ENCODE measurements around the gene CCNB3.

DNA sequence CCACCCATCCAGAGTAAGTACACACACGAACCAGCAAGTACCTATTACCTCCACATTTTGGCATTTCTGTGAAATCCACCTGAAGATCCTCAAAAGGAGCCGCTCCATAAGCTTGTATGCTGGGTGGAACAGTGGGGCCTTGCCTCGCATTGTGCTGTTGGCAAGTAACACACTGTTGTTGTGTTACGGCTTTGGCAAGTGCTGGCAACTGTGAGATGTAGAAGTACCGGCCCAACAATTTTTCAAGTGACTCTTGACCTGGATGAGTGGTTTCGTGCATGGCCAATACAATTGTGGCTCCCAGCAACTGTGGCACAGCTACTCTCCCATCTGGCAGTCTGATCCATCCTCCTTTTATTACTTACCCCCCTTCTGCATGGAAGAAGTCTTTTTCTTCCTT lies 128.7 kb downstream of the CCNB3 start:
- TF ChIP-seq POLR2A (IDR thresholded peaks at IDR 0.05; ENCODE audit: low read length) = no peak
- TF ChIP-seq MYC (IDR thresholded peaks at IDR 0.05; ENCODE audit: borderline replicate concordance, low read length) = no peak
- TF ChIP-seq, protein P1, sequence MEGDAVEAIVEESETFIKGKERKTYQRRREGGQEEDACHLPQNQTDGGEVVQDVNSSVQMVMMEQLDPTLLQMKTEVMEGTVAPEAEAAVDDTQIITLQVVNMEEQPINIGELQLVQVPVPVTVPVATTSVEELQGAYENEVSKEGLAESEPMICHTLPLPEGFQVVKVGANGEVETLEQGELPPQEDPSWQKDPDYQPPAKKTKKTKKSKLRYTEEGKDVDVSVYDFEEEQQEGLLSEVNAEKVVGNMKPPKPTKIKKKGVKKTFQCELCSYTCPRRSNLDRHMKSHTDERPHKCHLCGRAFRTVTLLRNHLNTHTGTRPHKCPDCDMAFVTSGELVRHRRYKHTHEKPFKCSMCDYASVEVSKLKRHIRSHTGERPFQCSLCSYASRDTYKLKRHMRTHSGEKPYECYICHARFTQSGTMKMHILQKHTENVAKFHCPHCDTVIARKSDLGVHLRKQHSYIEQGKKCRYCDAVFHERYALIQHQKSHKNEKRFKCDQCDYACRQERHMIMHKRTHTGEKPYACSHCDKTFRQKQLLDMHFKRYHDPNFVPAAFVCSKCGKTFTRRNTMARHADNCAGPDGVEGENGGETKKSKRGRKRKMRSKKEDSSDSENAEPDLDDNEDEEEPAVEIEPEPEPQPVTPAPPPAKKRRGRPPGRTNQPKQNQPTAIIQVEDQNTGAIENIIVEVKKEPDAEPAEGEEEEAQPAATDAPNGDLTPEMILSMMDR (IDR thresholded peaks at IDR 0.05) = no peak
- no peak for TF ChIP-seq HOXA7 (CRISPR knock-in tag; IDR thresholded peaks at IDR 0.05)
- TF ChIP-seq MAFK (IDR thresholded peaks at IDR 0.05; ENCODE audit: partially characterized antibody) = no peak
- no peak for TF ChIP-seq EP300 (IDR thresholded peaks at IDR 0.05)
- TF ChIP-seq, protein P2, sequence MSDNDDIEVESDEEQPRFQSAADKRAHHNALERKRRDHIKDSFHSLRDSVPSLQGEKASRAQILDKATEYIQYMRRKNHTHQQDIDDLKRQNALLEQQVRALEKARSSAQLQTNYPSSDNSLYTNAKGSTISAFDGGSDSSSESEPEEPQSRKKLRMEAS (IDR thresholded peaks at IDR 0.05) = no peak
- TF ChIP-seq, protein P3, sequence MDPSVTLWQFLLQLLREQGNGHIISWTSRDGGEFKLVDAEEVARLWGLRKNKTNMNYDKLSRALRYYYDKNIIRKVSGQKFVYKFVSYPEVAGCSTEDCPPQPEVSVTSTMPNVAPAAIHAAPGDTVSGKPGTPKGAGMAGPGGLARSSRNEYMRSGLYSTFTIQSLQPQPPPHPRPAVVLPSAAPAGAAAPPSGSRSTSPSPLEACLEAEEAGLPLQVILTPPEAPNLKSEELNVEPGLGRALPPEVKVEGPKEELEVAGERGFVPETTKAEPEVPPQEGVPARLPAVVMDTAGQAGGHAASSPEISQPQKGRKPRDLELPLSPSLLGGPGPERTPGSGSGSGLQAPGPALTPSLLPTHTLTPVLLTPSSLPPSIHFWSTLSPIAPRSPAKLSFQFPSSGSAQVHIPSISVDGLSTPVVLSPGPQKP (IDR thresholded peaks at IDR 0.05; ENCODE audit: low read depth, low read length) = no peak
- no peak for TF ChIP-seq SMC3 (IDR thresholded peaks at IDR 0.05)
- TF ChIP-seq NPAS2 (CRISPR knock-in tag; IDR thresholded peaks at IDR 0.05; ENCODE audit: borderline replicate concordance) = no peak
- TF ChIP-seq RNF2 (IDR thresholded peaks at IDR 0.05; ENCODE audit: borderline replicate concordance, low read depth) = no peak

Measured in A549 (cell line).